GM19238 (cell line): Measurements from ENCODE around the gene ZNF226.
"Not testable (repeated sequence)": the region's sequence is repeated elsewhere in the genome, so short reads cannot be mapped to it uniquely, and the experiment has no call there.

ENCODE experiments used
- DNase-seq: peaks from one replicate; pipeline ENCODE4 v3.0.0; 2011; ENCODE audit warnings: low spot score; ENCODE audit not compliant: insufficient read length

Gene ZNF226

DNA sequence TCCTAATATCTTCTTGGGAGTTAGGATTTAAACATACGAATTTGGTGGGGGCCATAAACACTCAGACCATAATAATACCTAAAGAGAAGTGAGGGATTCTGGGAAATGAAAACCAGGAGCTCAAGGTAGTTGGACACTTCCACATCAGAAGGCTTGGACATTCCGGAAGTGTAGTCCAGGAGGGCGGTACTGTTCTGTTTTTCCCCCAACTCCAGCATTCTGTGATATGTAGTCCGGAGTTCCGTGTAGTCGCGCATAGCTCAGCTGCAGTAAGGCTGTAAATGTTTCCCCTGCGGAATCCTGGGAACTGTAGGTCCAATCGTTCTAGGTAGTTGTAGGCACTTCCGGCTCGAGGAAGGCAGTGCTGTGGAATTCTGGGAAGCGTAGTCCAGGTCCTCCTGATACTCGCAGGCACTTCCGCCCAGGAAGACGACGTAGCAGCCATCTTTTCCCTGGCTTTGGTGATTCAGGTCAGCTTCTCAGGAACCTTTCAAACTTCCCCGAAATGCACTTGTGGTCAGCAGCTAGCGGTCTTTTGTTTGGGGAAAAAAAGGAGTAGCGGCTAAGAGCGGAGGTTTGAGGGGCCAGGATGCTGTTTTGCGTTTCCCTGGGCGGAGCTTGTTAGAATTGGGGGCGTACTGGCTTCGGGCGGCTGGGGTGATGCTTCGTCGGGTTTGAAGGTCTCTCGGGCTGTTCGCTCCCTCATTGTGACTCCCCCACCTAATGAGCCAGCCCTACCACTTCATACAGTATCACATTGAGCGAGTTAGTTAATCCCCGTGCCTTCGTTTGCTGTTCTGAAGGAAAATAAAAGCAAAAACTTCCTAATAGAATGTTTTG lies at the start of gene ZNF226:
Gene ZNF226 (plus strand): TSS at position 428 of the 840 bp plus-strand sequence. CDS start 4,981 bp downstream, outside the sequence.
- peak; percentile 69 for DNase-seq

DNA sequence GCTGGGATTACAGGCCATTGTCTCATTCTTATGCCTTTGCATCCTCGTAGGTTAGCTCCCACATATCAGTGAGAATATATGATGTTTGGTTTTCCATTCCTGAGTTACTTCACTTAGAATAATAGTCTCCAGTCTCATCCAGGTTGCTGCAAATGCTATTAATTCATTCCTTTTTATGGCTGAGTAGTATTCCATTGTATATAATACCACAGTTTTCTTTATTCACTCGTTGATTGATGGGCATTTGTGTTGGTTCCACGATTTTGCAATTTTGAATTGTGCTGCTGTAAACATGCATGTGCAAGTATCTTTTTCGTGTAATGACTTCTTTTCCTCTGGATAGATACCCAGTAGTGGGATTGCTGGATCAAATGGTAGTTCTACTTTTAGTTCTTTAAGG lies 43.7 kb upstream of the ZNF226 start:
- DNase-seq: not testable (repeated sequence)

DNA sequence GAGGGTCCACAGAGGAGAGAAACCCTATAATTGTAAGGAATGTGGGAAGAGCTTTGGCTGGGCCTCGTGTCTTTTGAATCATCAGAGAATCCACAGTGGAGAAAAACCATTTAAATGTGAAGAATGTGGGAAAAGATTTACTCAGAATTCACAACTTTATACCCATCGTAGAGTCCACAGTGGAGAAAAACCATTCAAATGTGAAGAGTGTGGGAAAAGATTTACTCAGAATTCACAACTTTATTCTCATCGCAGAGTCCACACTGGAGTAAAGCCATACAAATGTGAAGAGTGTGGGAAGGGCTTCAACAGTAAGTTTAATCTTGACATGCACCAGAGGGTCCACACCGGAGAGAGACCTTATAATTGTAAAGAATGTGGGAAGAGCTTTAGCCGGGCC lies 32.9 kb upstream of the ZNF226 start:
- DNase-seq: no peak

DNA sequence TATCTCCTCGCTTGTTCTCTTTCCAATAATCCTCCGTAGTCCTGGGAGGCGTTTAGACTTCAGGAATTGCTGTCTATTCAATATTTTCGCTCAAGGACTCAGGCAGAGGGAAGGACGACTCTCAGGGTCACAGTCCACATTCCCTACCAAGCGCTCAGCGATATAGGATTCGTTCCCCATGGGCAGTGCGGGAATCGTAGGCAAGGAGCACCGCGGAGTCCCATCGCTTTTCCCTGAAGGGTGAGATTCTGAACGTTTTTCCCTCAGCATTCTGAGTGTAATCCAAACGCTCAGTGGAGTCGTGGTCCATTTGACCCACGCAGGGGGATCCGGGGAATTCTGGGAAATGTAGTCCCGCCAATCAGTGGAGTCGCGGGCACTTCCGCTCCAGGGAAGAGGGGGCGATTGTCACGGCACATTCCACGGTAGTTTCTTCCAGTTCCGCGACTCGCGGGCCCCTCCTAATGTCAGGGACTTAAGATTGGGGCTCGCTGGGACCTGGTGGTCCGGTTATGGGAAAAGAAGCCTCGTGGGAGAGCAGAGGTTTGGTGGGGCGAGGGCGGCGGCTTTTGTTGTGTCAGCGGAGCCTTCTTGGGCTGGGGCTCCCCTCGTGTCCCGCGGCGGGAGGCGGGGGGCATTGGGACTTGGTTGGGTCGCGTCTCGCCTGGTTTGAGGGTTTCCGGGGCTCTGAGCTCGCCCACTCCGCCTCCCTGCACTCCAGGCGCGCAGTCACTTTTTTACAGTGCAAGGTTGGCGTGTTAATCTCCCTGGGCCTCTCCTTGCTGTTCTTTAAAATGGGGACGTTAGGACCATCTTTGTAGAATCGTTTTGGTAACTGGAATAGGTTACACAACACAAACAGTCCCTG lies 23.5 kb upstream of the ZNF226 start, which contains the start of gene ZNF234:
Gene ZNF234 (plus strand): TSS at position 364 of the 868 bp plus-strand sequence. CDS start 3,079 bp downstream, outside the sequence.
- DNase-seq: peak; percentile 74

DNA sequence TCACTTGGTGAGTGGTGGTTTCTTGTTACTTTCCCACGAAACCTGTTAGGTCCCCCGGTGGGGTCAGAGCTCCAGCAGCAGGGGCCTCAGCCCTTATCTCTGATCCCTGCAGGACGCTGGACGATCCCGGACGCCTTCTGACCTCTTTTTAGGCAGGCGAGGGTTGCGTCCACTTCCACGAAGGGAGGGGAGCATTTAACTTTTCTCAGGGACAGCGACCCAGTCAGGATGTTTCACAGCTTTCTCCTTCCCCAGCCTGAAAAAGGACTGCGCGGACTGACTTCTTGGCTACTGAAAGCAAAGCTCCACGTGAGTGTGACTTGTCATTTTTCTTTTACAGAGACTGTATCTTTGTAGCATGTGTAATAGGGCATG lies 22.9 kb upstream of the ZNF226 start:
- no peak for DNase-seq

DNA sequence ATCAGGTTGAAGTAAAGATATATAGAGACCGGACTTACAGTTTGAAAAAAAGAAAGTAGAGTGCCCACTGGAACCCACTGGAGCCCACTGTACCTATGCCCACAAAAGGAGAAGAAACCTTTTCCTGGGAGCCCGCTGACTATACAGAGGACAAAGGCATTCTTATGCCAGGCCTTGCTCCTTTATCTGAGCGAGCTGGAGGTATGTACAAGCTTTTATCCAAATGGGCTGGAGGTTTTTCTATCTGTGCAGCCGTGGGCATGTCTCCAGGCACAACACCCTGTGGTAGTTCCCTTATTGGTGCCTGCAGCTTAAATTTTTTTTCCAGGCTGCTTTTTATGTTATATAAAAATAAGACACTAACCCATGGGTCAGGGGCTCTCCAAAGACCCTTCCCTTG lies 15.1 kb upstream of the ZNF226 start:
- DNase-seq: no peak

DNA sequence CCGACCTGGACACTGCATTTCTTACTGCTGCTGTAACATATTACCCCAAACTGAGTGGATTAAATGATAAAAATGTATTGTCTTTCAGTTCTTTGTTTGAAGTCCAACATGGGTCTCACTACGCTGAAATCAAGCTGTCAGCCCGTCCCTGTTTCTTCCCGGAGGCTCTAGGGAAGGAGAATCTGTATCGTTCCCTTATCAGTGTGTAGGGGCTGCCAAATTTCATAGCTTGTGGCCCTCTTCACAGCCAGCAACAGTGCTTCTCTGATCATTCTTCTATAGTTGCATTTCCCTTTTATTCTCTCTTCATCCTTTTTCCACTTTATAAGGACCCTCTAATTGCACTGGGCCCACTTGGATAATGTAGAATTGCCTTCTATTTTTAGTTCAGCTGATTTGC lies 13.4 kb upstream of the ZNF226 start:
- no peak for DNase-seq

DNA sequence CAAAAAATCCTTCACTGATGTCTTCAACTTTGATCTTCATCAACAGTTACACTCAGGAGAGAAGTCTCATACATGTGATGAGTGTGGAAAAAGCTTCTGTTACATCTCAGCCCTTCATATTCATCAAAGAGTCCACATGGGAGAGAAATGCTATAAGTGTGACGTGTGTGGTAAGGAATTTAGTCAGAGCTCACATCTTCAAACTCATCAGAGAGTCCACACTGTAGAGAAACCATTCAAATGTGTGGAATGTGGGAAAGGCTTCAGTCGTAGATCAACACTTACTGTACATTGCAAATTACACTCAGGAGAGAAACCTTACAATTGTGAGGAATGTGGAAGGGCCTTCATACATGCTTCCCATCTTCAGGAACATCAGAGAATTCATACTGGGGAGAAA lies 8.4 kb upstream of the ZNF226 start:
- DNase-seq: no peak

DNA sequence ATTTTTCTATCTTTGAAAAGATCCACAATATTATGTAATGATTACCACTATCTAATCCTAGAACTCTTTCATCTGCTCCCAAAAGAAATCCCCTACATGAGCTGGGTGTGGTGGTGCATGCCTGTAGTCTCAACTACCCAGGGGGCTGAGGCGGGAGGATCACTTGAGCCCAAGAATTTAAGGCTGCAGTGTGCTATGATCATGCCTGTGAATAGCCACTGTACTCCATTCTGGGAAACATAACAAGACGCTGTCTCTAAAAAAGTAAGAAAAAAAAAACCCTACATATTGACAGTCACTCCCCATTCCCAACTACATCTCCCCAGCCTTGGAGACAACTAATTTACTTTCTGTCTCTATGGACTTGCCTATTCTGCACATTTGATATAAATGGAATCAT lies 1.1 kb upstream of the ZNF226 start:
- DNase-seq: no peak

DNA sequence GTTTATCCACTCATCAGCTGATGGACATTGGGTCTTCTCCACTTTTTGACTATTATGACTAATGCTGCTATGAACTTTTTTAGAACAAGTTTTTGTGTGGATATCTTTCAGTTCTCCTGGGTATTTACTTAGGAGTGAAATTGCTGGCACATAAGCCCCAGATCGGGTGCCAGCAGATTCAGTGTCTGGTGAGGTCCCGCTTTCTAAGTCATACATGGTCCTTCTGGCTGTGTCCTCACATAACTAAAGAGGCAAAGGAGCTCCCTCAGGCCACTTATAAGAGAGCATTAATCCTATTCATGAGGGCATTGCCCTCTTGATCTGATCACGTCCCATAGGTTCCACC lies 600 bp upstream of the ZNF226 start:
- no peak for DNase-seq

DNA sequence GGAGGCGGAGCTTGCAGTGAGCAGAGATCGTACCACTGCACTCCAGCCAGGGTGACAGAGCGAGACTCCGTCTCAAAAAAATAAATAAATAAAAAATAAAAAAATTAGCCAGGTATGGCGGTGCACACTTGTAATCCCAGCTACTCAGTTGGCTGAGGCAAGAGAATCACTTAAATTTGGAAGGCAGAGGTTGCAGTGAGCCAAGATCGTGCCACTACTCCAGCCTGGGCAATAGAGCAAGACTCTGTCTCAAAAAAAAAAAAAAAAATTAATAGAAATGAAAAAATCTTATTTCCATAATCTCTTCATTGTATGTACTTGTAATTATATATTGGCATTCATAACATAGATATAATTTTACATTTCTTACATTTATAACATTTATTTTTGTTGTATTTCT lies 5.8 kb downstream of the ZNF226 start:
- DNase-seq: not testable (repeated sequence)

DNA sequence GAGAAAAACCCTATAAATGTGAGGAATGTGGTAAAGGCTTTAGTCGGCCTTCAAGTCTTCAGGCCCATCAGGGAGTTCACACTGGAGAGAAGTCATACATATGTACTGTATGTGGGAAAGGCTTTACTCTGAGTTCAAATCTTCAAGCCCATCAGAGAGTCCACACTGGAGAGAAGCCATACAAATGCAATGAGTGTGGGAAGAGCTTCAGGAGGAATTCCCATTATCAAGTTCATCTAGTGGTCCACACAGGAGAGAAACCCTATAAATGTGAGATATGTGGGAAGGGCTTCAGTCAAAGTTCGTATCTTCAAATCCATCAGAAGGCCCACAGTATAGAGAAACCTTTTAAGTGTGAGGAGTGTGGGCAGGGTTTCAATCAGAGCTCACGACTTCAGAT lies 11.7 kb downstream of the ZNF226 start:
- DNase-seq: no peak

DNA sequence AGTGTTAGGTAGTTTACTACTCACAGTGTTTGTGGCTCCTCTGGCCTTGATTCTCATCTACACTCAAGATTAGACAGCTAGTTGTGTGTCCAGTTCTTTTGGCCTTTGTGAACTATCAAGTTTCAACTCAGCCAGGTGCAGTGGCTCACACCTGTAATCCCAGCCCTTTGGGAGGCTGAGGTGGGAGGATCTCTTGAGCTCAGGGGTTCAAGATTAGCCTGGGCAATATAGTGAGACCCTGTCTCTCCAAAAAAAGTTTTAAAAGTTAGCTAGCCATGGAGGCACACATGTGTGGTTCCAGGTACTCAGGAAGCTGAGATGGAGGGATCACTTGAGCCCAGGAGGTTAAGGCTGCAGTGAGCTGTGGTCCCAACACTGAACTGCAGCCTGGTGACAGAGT lies 16.1 kb downstream of the ZNF226 start:
- no peak for DNase-seq

DNA sequence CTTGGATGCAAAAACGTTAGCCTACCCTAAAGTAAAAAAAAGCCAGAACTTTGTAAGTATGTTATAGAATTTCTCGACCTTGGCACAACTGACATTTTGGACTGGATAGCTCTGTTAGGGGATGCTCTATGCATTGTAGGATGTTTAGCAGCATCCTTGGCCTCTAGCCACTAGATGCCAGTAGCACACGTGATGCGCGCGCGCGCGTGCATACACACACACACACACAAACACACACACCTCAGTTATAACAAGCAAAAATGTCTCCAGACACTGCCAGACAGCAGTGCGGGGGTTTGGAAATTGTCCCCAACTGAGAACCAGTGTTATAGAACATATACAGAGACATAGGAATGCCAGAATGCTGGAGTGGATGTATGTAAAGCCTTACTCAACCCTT lies 17.2 kb downstream of the ZNF226 start:
- DNase-seq: no peak

DNA sequence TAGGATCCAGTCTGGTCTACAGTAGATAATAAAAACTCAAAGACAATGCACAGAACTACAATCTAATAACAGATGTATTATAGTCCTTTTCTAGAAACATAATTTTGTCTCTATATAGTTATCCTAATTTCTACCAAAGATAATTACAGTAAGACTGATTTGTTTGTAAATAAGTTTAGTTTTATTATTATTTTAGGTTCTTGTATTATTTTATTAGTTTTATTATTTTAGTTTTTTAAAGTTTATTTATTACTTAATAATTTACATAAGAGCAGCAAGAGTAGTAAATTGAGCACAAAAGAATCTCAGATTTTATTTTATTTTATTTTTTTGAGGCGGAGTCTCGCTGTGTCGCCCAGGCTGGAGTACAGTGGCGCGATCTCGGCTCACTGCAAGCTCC lies 25.1 kb downstream of the ZNF226 start:
- DNase-seq: no peak

DNA sequence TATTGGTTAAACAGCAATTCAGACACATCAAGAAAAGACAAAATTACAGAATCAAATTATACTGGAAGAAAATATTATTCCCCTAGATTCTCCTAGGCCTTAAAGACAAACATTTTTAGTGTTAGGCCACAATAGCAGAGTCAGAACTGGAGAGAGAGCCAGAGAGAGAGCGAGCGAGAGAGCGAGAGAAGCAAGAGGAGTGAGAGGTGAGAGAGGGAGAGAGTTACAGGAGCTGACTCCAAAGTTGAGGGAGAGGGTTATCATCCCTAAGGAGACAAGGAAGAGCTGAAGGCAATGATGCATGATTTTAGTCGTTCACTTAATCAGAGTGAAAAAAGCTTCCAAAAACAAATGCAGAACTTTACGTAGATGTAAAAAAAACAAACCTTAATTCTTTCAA lies 27.2 kb downstream of the ZNF226 start:
- DNase-seq: no peak

DNA sequence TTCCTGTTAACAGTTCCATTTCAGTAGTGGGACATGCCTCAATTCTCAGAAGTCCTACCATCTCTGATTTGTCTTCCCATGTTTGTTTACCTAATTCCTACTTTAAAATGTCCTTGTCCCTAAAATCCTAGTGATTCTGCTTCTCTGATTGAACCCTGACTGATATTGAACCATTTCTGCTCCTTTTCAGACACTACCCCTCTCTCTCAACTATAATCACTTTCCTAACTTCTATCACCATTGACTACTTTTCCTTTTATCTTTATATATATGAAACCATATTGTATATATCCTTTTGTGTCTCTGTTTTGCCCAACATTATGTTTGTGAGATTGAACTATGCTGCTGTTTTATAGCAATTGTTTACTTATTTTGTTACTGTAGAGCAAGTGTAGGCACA lies 31.9 kb downstream of the ZNF226 start:
- no peak for DNase-seq

DNA sequence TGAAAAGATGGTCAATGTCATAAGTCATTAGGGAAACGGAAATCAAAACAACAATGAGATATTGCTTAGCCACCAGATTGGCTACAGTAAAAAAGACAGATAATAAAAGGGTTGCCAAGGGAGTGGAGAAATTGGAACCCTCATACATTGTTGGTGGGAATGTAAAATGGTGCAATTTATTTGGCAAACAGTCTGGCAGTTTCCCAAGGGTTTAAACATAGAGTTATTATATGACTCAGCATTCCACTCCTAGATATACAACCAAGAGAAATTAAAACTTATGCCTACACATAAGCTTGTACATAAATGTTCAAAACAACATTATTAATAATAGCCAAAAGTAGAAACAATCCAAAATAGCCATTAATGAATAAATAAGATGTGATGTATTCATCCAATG lies 37.6 kb downstream of the ZNF226 start:
- no peak for DNase-seq

DNA sequence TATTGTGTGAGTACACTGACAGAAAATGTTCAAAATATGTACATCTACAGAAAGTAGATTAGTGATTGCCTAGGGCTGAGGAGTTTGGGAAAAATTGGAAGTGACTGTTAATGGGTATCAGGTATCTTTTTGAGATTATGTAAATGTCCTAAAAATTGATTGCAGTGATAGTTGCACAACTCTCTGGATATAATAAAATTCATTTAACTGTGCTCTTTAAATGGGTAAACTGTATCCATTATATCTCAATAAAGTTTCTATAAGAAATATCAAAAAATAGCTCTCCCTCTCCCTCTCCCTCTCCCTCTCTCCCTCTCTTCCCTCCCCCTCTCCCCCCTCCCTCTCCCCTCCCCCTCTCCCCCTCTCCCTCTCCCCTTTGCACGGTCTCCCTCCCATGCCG lies 38.1 kb downstream of the ZNF226 start:
- no peak for DNase-seq

DNA sequence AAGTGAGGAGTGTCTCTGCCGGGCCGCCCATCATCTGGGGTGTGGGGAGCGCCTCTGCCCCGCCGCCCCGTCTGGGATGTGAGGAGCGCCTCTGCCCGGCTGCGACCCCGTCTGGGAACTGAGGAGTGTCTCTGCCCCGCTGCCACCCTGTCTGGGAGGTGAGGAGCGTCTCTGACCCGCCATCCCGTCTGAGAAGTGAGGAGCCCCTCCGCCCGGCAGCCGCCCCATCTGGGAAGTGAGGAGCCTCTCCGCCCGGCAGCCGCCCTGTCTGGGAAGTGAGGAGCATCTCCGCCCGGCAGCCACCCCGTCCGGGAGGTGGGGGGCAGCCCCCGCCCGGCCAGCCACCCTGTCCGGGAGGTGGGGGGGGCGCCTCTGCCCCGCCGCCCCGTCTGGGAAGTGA lies 39.0 kb downstream of the ZNF226 start:
- not testable (repeated sequence) for DNase-seq

DNA sequence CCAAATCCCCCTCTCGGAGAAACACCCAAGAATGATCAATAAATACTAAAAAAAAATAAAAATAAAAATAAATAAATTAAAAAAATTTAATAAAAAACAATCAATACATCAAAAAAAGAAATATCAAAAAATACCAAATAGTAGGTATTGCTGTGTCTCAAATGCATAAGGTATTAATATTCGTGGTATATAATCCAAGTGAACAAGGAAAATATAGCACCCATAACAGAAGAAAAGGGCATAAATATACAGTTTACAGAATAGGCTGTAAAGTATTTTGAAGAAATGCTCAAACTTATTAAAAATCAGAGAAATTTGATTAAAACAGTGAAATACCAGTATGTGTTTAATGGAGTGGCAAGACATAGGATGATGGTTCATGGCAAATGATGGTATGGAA lies 39.9 kb downstream of the ZNF226 start:
- DNase-seq: no peak

DNA sequence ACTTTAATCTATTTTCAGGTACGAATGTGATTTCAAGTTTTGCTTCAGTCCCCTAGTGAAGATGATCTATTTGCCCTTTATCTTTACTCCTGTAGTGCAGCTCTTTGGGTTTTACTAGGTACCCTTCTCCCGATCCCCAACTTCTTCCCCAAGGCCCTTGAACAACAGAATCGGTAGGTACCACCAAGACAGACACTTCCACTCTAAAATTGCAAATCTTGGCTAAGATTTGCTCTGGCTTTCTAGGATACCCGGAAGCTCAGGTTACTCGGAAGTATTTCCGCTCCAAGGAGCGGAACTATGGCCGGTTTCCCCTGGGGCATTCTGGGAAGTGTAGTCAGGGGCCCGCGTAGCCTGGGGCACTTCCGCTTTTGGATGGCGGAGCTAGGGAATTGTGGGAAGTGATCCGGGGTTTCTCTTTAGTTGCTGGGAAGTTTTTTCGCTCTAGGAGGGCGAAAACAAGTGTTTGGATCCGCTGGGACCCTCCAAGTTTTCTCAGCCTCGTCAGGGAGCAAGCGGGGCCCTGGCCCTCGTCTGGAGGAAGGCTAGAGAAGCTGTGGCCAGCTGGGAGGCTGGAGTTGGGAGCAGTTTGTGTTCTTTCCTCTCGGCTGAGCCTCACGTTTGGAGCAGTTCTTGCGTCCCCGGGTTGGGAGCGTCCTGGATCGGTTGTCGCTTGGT lies 42.4 kb downstream of the ZNF226 start:
- peak; percentile 60 for DNase-seq
